Trophoblast cell (in vitro differentiated cells and primary cell): Measurements from ENCODE around the gene ZNF683.
A peak's percentile ranks its signal among the peaks of the same experiment; 100 is the strongest.

Experiments
- DNase-seq, 2 donors: peaks; one replicate each; pipeline ENCODE4 v3.0.0-alpha.2; 2016
- H2AFZ ChIP-seq: 2 replicates; pipeline ENCODE4 v1.6.1; 2013; ENCODE audit warnings: low read length, moderate library complexity, mild to moderate bottlenecking; ENCODE audit not compliant: insufficient read depth, poor library complexity
- H2AK5ac ChIP-seq: 2 replicates; pipeline ENCODE4 v1.6.1; 2013; ENCODE audit warnings: mild to moderate bottlenecking, low read length
- H2BK120ac ChIP-seq: 2 replicates; pipeline ENCODE4 v1.6.1; 2013; ENCODE audit warnings: low read length, mild to moderate bottlenecking, moderate library complexity; ENCODE audit not compliant: insufficient read depth, poor library complexity
- H2BK12ac ChIP-seq: 2 replicates; pipeline ENCODE4 v1.6.1; 2013; ENCODE audit warnings: mild to moderate bottlenecking, low read length, moderate library complexity
- H2BK5ac ChIP-seq: 2 replicates; pipeline ENCODE4 v1.6.1; 2013; ENCODE audit warnings: low read length, low read depth, moderate library complexity, mild to moderate bottlenecking; ENCODE audit not compliant: poor library complexity
- H3K14ac ChIP-seq: 2 replicates; pipeline ENCODE4 v1.6.1; 2013; ENCODE audit warnings: mild to moderate bottlenecking, low read length
- H3K18ac ChIP-seq: 2 replicates; pipeline ENCODE4 v1.6.1; 2013; ENCODE audit warnings: mild to moderate bottlenecking, low read length
- H3K23ac ChIP-seq: 2 replicates; pipeline ENCODE4 v1.6.1; 2013; ENCODE audit warnings: low read length
- H3K27ac ChIP-seq: 2 replicates; pipeline ENCODE4 v1.5.1; 2013; ENCODE audit warnings: low read depth, mild to moderate bottlenecking, inconsistent platforms, low read length, moderate library complexity
- H3K27me3 ChIP-seq: 2 replicates; pipeline ENCODE4 v1.6.1; 2013; ENCODE audit warnings: inconsistent platforms, mild to moderate bottlenecking, low read length, moderate library complexity; ENCODE audit not compliant: insufficient read depth
- H3K36me3 ChIP-seq, 2 experiments: 1 replicate in 1 of 2; 2 replicates in 1 of 2; pipeline ENCODE4 v1.6.1; 2013; ENCODE audit warnings: low read length in 2 of 2, mild to moderate bottlenecking in 2 of 2, moderate library complexity in 1 of 2; ENCODE audit not compliant: insufficient read depth in 2 of 2, control insufficient read depth in 1 of 2
- H3K4ac ChIP-seq: 2 replicates; pipeline ENCODE4 v1.6.1; 2013; ENCODE audit warnings: low read depth, mild to moderate bottlenecking, low read length, moderate library complexity
- H3K4me1 ChIP-seq, 2 experiments: 1 replicate in 1 of 2; 2 replicates in 1 of 2; pipeline ENCODE4 v1.6.1; 2013; ENCODE audit warnings: low read length in 2 of 2, mild to moderate bottlenecking in 2 of 2, moderate library complexity in 1 of 2; ENCODE audit not compliant: insufficient read depth in 2 of 2, control insufficient read depth in 1 of 2
- H3K4me2 ChIP-seq: 2 replicates; pipeline ENCODE4 v1.6.1; 2013; ENCODE audit warnings: inconsistent platforms, mild to moderate bottlenecking, low read length, moderate library complexity
- H3K4me3 ChIP-seq: 2 replicates; pipeline ENCODE4 v1.5.1; 2013; ENCODE audit warnings: mild to moderate bottlenecking, low read depth, low read length, inconsistent platforms
- H3K79me1 ChIP-seq: one replicate; pipeline ENCODE4 v1.6.1; 2013; ENCODE audit warnings: low read length
- H3K79me2 ChIP-seq: 2 replicates; pipeline ENCODE4 v1.6.1; 2013; ENCODE audit warnings: low read length, mild to moderate bottlenecking; ENCODE audit not compliant: control insufficient read depth, insufficient read depth, poor library complexity
- H3K9ac ChIP-seq: 2 replicates; pipeline ENCODE4 v1.6.1; 2013; ENCODE audit warnings: mild to moderate bottlenecking, low read length
- H3K9me3 ChIP-seq: 2 replicates; pipeline ENCODE4 v1.6.1; 2013; ENCODE audit warnings: low read depth, mild to moderate bottlenecking, control low read depth, inconsistent platforms, low read length; ENCODE audit not compliant: insufficient read depth
- H4K12ac ChIP-seq: 2 replicates; pipeline ENCODE4 v1.6.1; 2013; ENCODE audit warnings: low read depth, mild to moderate bottlenecking, low read length, moderate library complexity
- H4K8ac ChIP-seq: 2 replicates; pipeline ENCODE4 v1.6.1; 2013; ENCODE audit warnings: low read depth, mild to moderate bottlenecking, low read length, moderate library complexity
- H4K91ac ChIP-seq: one replicate; pipeline ENCODE4 v1.6.1; 2013; ENCODE audit warnings: low read depth, mild to moderate bottlenecking, low read length, moderate library complexity
- WGBS: extraction: QIAGEN DNeasy Blood & Tissue Kit; methylation state at CpG from one replicate; pipeline ENCODE4 v1.1.7; 2013; ENCODE audit warnings: missing lambda C conversion rate; ENCODE audit not compliant: insufficient read length, insufficient coverage; ENCODE audit errors: extremely low coverage; 5-methylcytosine and 5-hydroxymethylcytosine counted together

ZNF683 gene

DNA sequence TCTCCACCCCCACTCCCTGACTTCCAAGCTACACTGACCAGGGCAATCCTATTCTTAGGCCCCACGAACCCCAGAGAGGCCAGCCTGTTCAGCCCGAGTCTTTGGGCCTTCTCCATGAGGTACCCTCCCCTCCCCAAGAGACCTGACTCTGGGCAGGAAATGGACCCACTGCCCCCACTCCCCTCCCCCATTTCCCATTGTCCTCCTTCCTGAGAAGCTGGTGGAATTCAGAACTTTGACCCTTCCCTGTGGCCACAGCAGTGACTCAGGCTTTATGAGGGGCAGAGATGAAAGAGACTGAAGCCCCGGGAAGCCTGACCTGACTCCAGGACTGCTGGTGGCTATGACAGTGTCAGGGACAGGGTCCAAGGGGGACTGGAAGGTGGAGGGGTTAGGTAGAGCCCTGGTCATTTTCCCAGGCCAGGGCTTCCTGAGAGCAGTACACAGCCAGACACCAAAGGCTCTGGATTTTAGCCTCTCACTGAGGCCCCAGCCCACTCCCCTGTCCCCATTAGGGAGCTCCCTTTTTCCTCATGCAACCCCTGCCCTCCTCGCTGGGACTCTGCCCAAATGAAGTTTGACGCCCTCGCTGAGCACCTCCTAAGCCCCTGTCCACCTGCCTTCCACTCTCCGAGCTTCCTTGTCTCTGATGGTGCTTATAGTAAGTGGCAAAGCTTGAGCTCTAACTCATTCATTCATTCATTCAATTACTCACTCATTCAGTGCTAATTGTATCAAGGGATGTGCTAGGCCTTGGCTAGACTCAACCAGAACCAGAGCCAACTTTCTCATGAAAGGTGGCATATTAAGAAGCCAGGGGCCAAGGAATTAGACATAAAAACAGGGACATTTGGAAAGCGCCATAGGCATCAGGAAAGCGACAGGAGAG lies 21.6 kb downstream of the ZNF683 start:
- Histone ChIP-seq H3K27ac (peak overlapping the region; percentile 98), H2AFZ (no peak overlapping the region), H2BK120ac (peak overlapping the region; percentile 93), H3K27me3 (no peaks in the 10 kb centered on the region), H2BK12ac (peak overlapping the region; percentile 88), H3K4me3 (no peak overlapping the region), H3K18ac (peak overlapping the region; percentile 86), H3K36me3 (peaks cover 7 to 10% of the 10 kb centered on the region in 2 experiments), H3K4me2 (peak overlapping the region; percentile 17), H3K14ac (peak overlapping the region; percentile 85), H3K4me1 (peaks cover 43 to 49% of the 10 kb centered on the region in 2 experiments), H3K79me1 (peaks cover 40% of the 10 kb centered on the region), H4K12ac (peak overlapping the region; percentile 11), H3K4ac (peak overlapping the region; percentile 68), H3K23ac (no peak overlapping the region), H2AK5ac (peak overlapping the region; percentile 85), H3K9me3 (no peaks in the 10 kb centered on the region), H3K9ac (no peak overlapping the region), H3K79me2 (peaks cover 16% of the 10 kb centered on the region), H2BK5ac (peak overlapping the region; percentile 93), H4K8ac (peak overlapping the region; percentile 57), H4K91ac (peak overlapping the region; percentile 98)
- WGBS = no CpG with 5 or more reads among the region's 9 CpGs
- DNase-seq = no peak

DNA sequence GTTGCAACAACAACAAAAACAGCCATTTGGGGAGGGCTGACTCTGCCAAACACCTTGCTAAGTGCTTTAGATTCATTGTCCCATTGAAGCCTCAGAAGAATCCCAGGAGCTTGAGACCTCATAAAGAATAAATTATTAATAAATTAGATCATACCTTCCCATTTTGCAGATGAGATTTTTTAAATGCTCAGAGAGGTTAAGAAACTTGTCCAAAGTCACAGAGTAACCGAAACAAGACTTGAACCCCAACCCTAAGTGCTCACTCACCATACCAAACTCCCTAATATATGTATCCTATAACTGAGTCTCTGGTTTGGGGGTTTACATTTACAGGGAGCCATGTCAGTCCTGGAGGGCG lies 22.2 kb downstream of the ZNF683 start:
- Histone ChIP-seq H3K18ac (peak overlapping the region; percentile 86), H3K79me2 (peaks cover 16% of the 10 kb centered on the region), H3K4ac (peak overlapping the region; percentile 68), H3K27me3 (no peaks in the 10 kb centered on the region), H4K12ac (no peak overlapping the region), H2BK12ac (peak overlapping the region; percentile 92), H2AFZ (no peak overlapping the region), H3K27ac (peak overlapping the region; percentile 98), H4K91ac (peak overlapping the region; percentile 86), H3K14ac (peak overlapping the region; percentile 67), H3K4me2 (no peak overlapping the region), H3K9me3 (no peaks in the 10 kb centered on the region), H3K36me3 (peaks cover 13 to 16% of the 10 kb centered on the region in 2 experiments), H2BK5ac (peak overlapping the region; percentile 93), H3K79me1 (peaks cover 40% of the 10 kb centered on the region), H4K8ac (peak overlapping the region; percentile 57), H3K4me1 (peaks cover 43 to 49% of the 10 kb centered on the region in 2 experiments), H3K4me3 (no peak overlapping the region), H3K23ac (no peak overlapping the region), H2BK120ac (peak overlapping the region; percentile 89), H3K9ac (no peak overlapping the region), H2AK5ac (peak overlapping the region; percentile 50)
- DNase-seq = no peak
- no CpG with 5 or more reads among the region's 2 CpGs for WGBS

GRCh38 chr1:26349877-26350244 lies 22.7 kb downstream of the ZNF683 start:
- Histone ChIP-seq H3K4ac (peak overlapping the region; percentile 50), H3K79me2 (peaks cover 16% of the 10 kb centered on the region), H4K91ac (peak overlapping the region; percentile 74), H3K4me2 (no peak overlapping the region), H2AFZ (no peak overlapping the region), H3K4me1 (peaks cover 42 to 49% of the 10 kb centered on the region in 2 experiments), H4K8ac (peak overlapping the region; percentile 51), H2AK5ac (peak overlapping the region; percentile 70), H3K9ac (no peak overlapping the region), H2BK120ac (peak overlapping the region; percentile 88), H3K23ac (no peak overlapping the region), H3K36me3 (peaks cover 18% of the 10 kb centered on the region in 2 experiments), H3K79me1 (peaks cover 39% of the 10 kb centered on the region), H3K14ac (peak overlapping the region; percentile 84), H3K18ac (peak overlapping the region; percentile 81), H4K12ac (no peak overlapping the region), H3K4me3 (no peak overlapping the region), H2BK12ac (peak overlapping the region; percentile 92), H3K9me3 (no peaks in the 10 kb centered on the region), H3K27ac (peak overlapping the region; percentile 98), H3K27me3 (no peaks in the 10 kb centered on the region), H2BK5ac (peak overlapping the region; percentile 80)
- no CpG with 5 or more reads among the region's 5 CpGs for WGBS
- no peak for DNase-seq

DNA sequence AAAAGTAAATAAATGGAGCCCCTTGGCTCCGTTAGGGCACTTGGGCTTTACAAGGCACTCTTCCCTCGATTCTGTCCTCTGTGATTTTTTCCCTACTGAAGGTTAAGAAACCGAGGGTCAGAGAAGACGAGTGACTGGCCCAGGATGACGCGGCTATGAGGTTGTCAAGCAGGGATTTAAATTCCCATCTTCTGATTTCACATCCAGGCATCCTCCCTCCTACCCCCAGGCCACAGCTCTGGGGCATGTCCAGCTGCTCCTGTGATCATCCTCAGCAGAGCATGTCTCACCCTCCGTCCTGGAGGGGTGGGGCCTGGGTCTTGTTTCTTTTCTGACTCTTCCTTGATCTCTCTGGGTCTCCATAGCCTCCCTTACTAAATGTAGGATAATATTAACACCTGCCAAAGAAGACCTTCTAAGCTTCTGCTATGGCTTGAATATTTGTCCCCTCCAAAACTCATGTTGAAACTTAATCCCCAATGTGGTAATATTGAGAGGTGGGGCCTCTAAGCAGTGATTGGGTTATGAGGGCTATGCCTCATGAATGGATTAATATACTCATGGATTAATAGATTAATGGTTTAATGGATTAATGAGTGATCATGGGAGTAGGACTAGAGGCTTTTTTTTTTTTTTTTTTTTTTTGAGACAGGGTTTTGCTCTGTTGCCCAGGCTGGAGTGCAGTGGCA lies 23.2 kb downstream of the ZNF683 start:
- peaks cover 16% of the 10 kb centered on the region for H3K79me2 ChIP-seq
- H3K4ac ChIP-seq = no peak overlapping the region
- no peak overlapping the region for H2AK5ac ChIP-seq
- H3K27ac ChIP-seq = peak overlapping the region; percentile 98
- H2BK120ac ChIP-seq = peak overlapping the region; percentile 88
- H2BK12ac ChIP-seq = no peak overlapping the region
- H3K9me3 ChIP-seq = no peaks in the 10 kb centered on the region
- H3K36me3 ChIP-seq = peaks cover 23 to 24% of the 10 kb centered on the region in 2 experiments
- no peak overlapping the region for H3K9ac ChIP-seq
- H4K8ac ChIP-seq = no peak overlapping the region
- DNase-seq = peak; percentile 99
- no peak overlapping the region for H3K23ac ChIP-seq
- H3K79me1 ChIP-seq = peaks cover 35% of the 10 kb centered on the region
- H3K4me2 ChIP-seq = no peak overlapping the region
- no peak overlapping the region for H3K4me3 ChIP-seq
- H3K18ac ChIP-seq = no peak overlapping the region
- no peak overlapping the region for H4K12ac ChIP-seq
- H3K4me1 ChIP-seq = peaks cover 37 to 44% of the 10 kb centered on the region in 2 experiments
- no peaks in the 10 kb centered on the region for H3K27me3 ChIP-seq
- peak overlapping the region; percentile 74 for H4K91ac ChIP-seq
- no peak overlapping the region for H2AFZ ChIP-seq
- no CpG with 5 or more reads among the region's 7 CpGs for WGBS
- no peak overlapping the region for H2BK5ac ChIP-seq
- H3K14ac ChIP-seq = no peak overlapping the region
